A549 (cell line): ENCODE measurements around the gene NLRP10. TPM values are rescaled to one million over a fixed set of nuclear protein-coding genes. Genes with fewer than 3 reads are reported as not detected.

Experiments used
- ATAC-seq, 2 experiments: fragments of 200-7000 bp in 1 of 2; fragments of >200 bp in 1 of 2; cut with Nextera tagmentation in 1 of 2; cut with Tn5 transposase in 1 of 2; 3 replicates each; pipeline versions ENCODE4 v1.8.0 to v1.9.1; 2018 to 2020; ENCODE audit warnings: mild to moderate bottlenecking in 1 of 2, moderate library complexity in 1 of 2
- CTCF ChIA-PET: fragments of 300-600 bp; sonication (Branson Sonifier 250); formaldehyde crosslinking; extraction: SDS; loops from one replicate; lab custom pipeline; 2021; ENCODE audit warnings: antibody characterized with exemption, inconsistent platforms; lab: Yijun Ruan, JAX
- POLR2A ChIA-PET: fragments of 350-600 bp; formaldehyde crosslinking; extraction: SDS; loops from one replicate; lab custom pipeline; 2021; ENCODE audit warnings: antibody characterized with exemption, inconsistent platforms; lab: Yijun Ruan, JAX
- DNase-seq, 2 experiments: peaks; one replicate each; pipeline versions ENCODE4 v3.0.0 to v3.0.0-alpha.2; 2011 to 2016; ENCODE audit warnings: low read depth in 1 of 2, low spot score in 1 of 2
- FAIRE-seq: peaks from 2 replicates; lab custom pipeline; 2011; peaks lifted over from hg19 to GRCh38; lab: Jason Lieb, UNC
- H3K27ac ChIP-seq, 2 experiments: fragments of >200 bp; sonication (Bioruptor Twin); formaldehyde crosslinking; 3 replicates each; pipeline ENCODE4 v1.5.1; 2016 to 2017
- H3K4me1 ChIP-seq: fragments of >200 bp; sonication (Bioruptor Twin); formaldehyde crosslinking; 3 replicates; pipeline ENCODE4 v1.6.1; 2016
- H3K4me2 ChIP-seq: fragments of >200 bp; sonication (Bioruptor Twin); formaldehyde crosslinking; 3 replicates; pipeline ENCODE4 v1.6.1; 2016
- H3K4me3 ChIP-seq: fragments of >200 bp; sonication (Bioruptor Twin); formaldehyde crosslinking; 3 replicates; pipeline ENCODE4 v1.5.1; 2016
- H3K9me3 ChIP-seq: fragments of >200 bp; sonication (Bioruptor Twin); formaldehyde crosslinking; 3 replicates; pipeline ENCODE4 v1.6.1; 2016
- ATOH8 ChIP-seq: fragments of 250-450 bp; sonication (Bioruptor Pico); IDR thresholded peaks from 2 replicates; pipeline ENCODE4 v1.5.0; 2020; ENCODE audit warnings: low read depth, mild to moderate bottlenecking, moderate library complexity
- CBX2 ChIP-seq: fragments of 200-600 bp; sonication (generic); IDR thresholded peaks from 2 replicates; pipeline ENCODE4 v1.6.1; 2016; ENCODE audit warnings: low read depth, mild to moderate bottlenecking, borderline replicate concordance
- CBX8 ChIP-seq: fragments of 200-600 bp; sonication (generic); IDR thresholded peaks from 2 replicates; pipeline ENCODE4 v1.6.1; 2016
- CEBPB ChIP-seq, 2 experiments: fragments of >200 bp in 1 of 2; sonication (Bioruptor Twin) in 1 of 2; formaldehyde crosslinking in 1 of 2; IDR thresholded peaks; 2 replicates each; pipeline ENCODE4 v1.6.1; 2012 to 2016
- CTCF ChIP-seq: fragments of >200 bp; sonication (Bioruptor Twin); formaldehyde crosslinking; IDR thresholded peaks from 3 replicates; pipeline ENCODE4 v1.5.1; 2016
- E2F6 ChIP-seq: IDR thresholded peaks from 2 replicates; pipeline ENCODE4 v1.6.1; 2012; ENCODE audit warnings: low read depth, borderline replicate concordance
- ELK1 ChIP-seq: fragments of 150-350 bp; IDR thresholded peaks from 2 replicates; pipeline ENCODE4 v1.6.1; 2014; ENCODE audit warnings: low read depth, mild to moderate bottlenecking, low read length
- FOSL2 ChIP-seq, 2 experiments: fragments of 450-650 bp in 1 of 2; fragments of >200 bp in 1 of 2; sonication (Bioruptor Twin) in 1 of 2; formaldehyde crosslinking; IDR thresholded peaks; 2 replicates each; pipeline versions ENCODE4 v1.5.0 to v1.6.1; 2016 to 2020; ENCODE audit warnings: mild to moderate bottlenecking in 1 of 2, moderate library complexity in 1 of 2
- GATA3 ChIP-seq: IDR thresholded peaks from 2 replicates; pipeline ENCODE4 v1.6.1; 2012; ENCODE audit warnings: borderline replicate concordance
- HDAC2 ChIP-seq: fragments of 200-600 bp; sonication (generic); IDR thresholded peaks from 2 replicates; pipeline ENCODE4 v1.6.1; 2016
- HOXB5 ChIP-seq: fragments of 250-450 bp; sonication (Bioruptor Pico); IDR thresholded peaks from 2 replicates; pipeline ENCODE4 v1.5.0; 2020; ENCODE audit warnings: mild to moderate bottlenecking, moderate library complexity
- JUN ChIP-seq, 2 experiments: fragments of >200 bp; sonication (Bioruptor Twin); formaldehyde crosslinking; IDR thresholded peaks; 2 replicates in 1 of 2; 3 replicates in 1 of 2; pipeline ENCODE4 v1.6.1; 2016 to 2017
- KDM5A ChIP-seq: fragments of 200-600 bp; sonication (generic); IDR thresholded peaks from 2 replicates; pipeline ENCODE4 v1.6.1; 2016; ENCODE audit warnings: antibody characterized with exemption, mild to moderate bottlenecking
- MAX ChIP-seq: IDR thresholded peaks from 2 replicates; pipeline ENCODE4 v1.6.1; 2012
- MYC ChIP-seq: IDR thresholded peaks from 2 replicates; pipeline ENCODE4 v1.6.1; 2012; ENCODE audit warnings: mild to moderate bottlenecking, inconsistent platforms, low read length, improper control_type of control experiment, borderline replicate concordance
- NFE2L2 ChIP-seq: fragments of 150-350 bp; conservative IDR thresholded peaks from 2 replicates; pipeline ENCODE4 v1.6.1; 2014; ENCODE audit warnings: low read length
- PBX3 ChIP-seq: IDR thresholded peaks from 2 replicates; pipeline ENCODE4 v1.6.1; 2012
- PHF8 ChIP-seq: fragments of 200-600 bp; sonication (generic); IDR thresholded peaks from 2 replicates; pipeline ENCODE4 v1.6.1; 2016; ENCODE audit warnings: low read depth, mild to moderate bottlenecking, antibody characterized with exemption, moderate library complexity, borderline replicate concordance
- POLR2A ChIP-seq: IDR thresholded peaks from 2 replicates; pipeline ENCODE4 v1.6.1; 2012; ENCODE audit warnings: mild to moderate bottlenecking, low read length
- POLR2AphosphoS2 ChIP-seq: conservative IDR thresholded peaks from 2 replicates; pipeline ENCODE4 v1.6.1; 2012; ENCODE audit warnings: low read length, improper control_type of control experiment, inconsistent platforms
- RAD21 ChIP-seq, 2 experiments: fragments of >200 bp in 1 of 2; sonication (Bioruptor Twin) in 1 of 2; formaldehyde crosslinking in 1 of 2; IDR thresholded peaks in 1 of 2; conservative IDR thresholded peaks in 1 of 2; 2 replicates in 1 of 2; 3 replicates in 1 of 2; pipeline ENCODE4 v1.6.1; 2012 to 2018; ENCODE audit warnings: inconsistent platforms in 1 of 2
- RFX5 ChIP-seq: fragments of 450-650 bp; IDR thresholded peaks from 2 replicates; pipeline ENCODE4 v1.7.1; 2014; ENCODE audit warnings: antibody characterized with exemption, mild to moderate bottlenecking, moderate library complexity
- SMC3 ChIP-seq: fragments of >200 bp; sonication (Bioruptor Twin); formaldehyde crosslinking; IDR thresholded peaks from 3 replicates; pipeline ENCODE4 v1.6.1; 2018; ENCODE audit warnings: inconsistent platforms
- USF2 ChIP-seq: fragments of 450-650 bp; IDR thresholded peaks from 2 replicates; pipeline ENCODE4 v1.6.1; 2014; ENCODE audit warnings: antibody characterized with exemption
- ZFP36 ChIP-seq: fragments of 450-650 bp; IDR thresholded peaks from 2 replicates; pipeline ENCODE4 v1.6.1; 2014; ENCODE audit warnings: borderline replicate concordance; ENCODE audit not compliant: partially characterized antibody
- ZSCAN20 ChIP-seq: fragments of 250-450 bp; sonication (Bioruptor Pico); IDR thresholded peaks from 2 replicates; pipeline ENCODE4 v1.8.0; 2022; ENCODE audit warnings: mild to moderate bottlenecking, moderate library complexity
- WGBS: methylation state at CpG from one replicate; pipeline ENCODE4 v1.1.6; 2017; ENCODE audit errors: missing lambda C conversion rate; 5-methylcytosine and 5-hydroxymethylcytosine counted together
- polyA plus RNA-seq, 4 experiments: library from polyadenylated mRNA; depleted of rRNA in 3 of 4; stranded (reverse); fragments of >200 nt; fragmentation: RNase III in 1 of 4; extraction: RNeasy Plus Mini Kit Qiagen cat#74134 plus additional on column Dnase treatment in 1 of 4; gene quantifications; 2 replicates in 3 of 4; 3 replicates in 1 of 4; pipeline ENCODE4 v1.2.3, GENCODE V29; 2011 to 2017

NLRP10 gene
- polyA plus RNA-seq, 2 of the 4 experiments (the other 2 are of a cell fraction) = not detected

GRCh38 chr11:7986768-7987559 is 21.7 kb upstream of the NLRP10 start, which contains the start of gene EIF3F:
TSS of gene EIF3F (plus strand) at chr11:7987337. CDS start at chr11:7987353, 16 bp downstream.
- TF ChIP-seq MAX (peak; percentile 88), ATOH8 (CRISPR knock-in tag) (no peak), NFE2L2 (no peak), CBX8 (no peak), SMC3 (peak; percentile 97), JUN (IDR thresholded peaks at IDR 0.05) (peak; percentile 45 to 85; a peak in 3 of 5 replicates), PBX3 (no peak), HOXB5 (CRISPR knock-in tag) (0 out of 2 replicates have a peak, but pooled peaks have one; percentile 50), RFX5 (peak; percentile 70), GATA3 (0 out of 2 replicates have a peak, but pooled peaks have one; percentile 44), FOSL2 (IDR thresholded peaks at IDR 0.05) (no peak), FOSL2 (CRISPR knock-in tag; IDR thresholded peaks at IDR 0.05) (peak; percentile 29; the same call in 1 of the 2 replicates), HDAC2 (peak; percentile 61; the same call in 1 of the 2 replicates), CTCF (peak; percentile 94), PHF8 (peak; percentile 39; the same call in 1 of the 2 replicates), POLR2A (peak; percentile 45), KDM5A (peak; percentile 96), ELK1 (no peak), USF2 (peak; percentile 97), POLR2AphosphoS2 (no peak), MYC (peak; percentile 68; the same call in 1 of the 2 replicates), CEBPB (IDR thresholded peaks at IDR 0.05) (peak in 1 of 2 experiments; percentile 58; a peak in 2 of 4 replicates), RAD21 (conservative IDR thresholded peaks at IDR 0.05 in 1 of 2, IDR thresholded peaks at IDR 0.05 in 1 of 2) (peak; percentile 78 to 87), ZFP36 (no peak), E2F6 (peak; percentile 51; the same call in 1 of the 2 replicates), CBX2 (no peak), ZSCAN20 (no peak)
- under 1% methylated on average over 34 of the region's 47 CpGs for WGBS
- peak; percentile 98 to 99 for ATAC-seq
- Histone ChIP-seq H3K27ac (peak within 1 kb of the TSS; percentile 80 to 91), H3K4me3 (peak within 1 kb of the TSS; percentile 70), H3K9me3 (no peaks in the 10 kb centered on the region), H3K4me2 (peak within 1 kb of the TSS; percentile 98), H3K4me1 (peaks cover 15% of the 10 kb centered on the region)
- peak; percentile 18 for FAIRE-seq
- CTCF ChIA-PET = interaction anchor here (0.6 to 5.3 kb wide), 40 partner anchors 9 to 891 kb away, joined by 3 to 114 read pairs (median 4); partner anchors contain the start of gene NLRP10
- POLR2A ChIA-PET = interaction anchor here (0.6 to 1.4 kb wide), 12 partner anchors 9 to 889 kb away, joined by 3 to 7 read pairs (median 4); no protein-coding TSS in a partner anchor
- DNase-seq = peak; percentile 97 to 100
